ENCODE measurements around the gene RTN1. TPM values are rescaled to one million over a fixed set of nuclear protein-coding genes. Genes with fewer than 3 reads are reported as not detected.
A peak's percentile ranks its signal among the peaks of the same experiment; 100 is the strongest.

RTN1 gene
- total RNA-seq, 1 donor from 2014 or later, result 2.1 TPM

DNA sequence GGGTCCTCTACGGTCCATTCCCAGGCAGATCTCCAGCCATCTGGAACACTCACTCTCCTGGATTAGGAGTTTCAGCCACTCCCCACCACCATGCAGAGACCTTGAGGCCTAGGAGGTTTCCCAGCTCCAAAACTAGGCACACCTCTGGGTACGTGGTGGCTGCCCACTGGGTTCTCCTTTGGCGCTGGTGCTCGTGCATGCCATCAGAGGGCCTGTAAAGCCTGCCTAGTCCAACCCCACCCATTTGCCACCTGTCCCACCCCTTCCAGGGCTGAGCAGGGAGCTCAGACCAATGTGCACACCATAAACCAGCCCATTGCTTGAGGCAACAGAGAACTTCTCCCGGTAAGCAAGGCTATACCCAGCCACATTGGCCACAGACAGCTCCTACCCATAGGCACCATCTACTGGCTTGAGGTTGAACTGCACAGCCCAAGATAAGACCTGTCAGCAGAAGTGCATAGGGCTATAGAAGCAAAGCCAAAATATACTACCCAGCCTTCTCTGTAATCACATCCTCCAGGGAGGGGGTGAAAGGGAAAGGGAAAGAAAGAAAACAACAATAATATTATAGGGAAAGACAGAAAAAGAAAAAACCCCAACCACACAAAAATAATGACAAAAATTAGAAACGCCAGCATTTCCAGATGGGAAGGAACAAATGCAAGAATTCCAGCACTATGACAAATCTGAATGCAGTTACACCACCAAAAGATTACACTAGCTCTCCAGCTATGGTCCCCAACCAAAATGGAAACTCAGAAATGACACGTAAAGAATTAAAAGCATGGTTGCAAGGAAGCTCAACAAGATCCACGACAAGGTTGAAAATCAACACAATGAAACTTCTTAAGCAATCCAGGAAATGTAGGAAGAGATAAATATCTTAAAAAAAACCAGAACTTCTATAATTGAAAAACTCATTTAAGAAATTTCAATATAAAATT, 182.1 kb downstream of the RTN1 start:
- H3K27me3 Mint-ChIP-seq (ENCODE audit: unreplicated experiment), result no peaks in the 10 kb centered on the region
- DNase-seq (ENCODE audit: low spot score), result peak; percentile 59
- H3K36me3 Mint-ChIP-seq (ENCODE audit: low read depth, unreplicated experiment), result peaks cover 5% of the 10 kb centered on the region
- TF ChIP-seq, protein P1, sequence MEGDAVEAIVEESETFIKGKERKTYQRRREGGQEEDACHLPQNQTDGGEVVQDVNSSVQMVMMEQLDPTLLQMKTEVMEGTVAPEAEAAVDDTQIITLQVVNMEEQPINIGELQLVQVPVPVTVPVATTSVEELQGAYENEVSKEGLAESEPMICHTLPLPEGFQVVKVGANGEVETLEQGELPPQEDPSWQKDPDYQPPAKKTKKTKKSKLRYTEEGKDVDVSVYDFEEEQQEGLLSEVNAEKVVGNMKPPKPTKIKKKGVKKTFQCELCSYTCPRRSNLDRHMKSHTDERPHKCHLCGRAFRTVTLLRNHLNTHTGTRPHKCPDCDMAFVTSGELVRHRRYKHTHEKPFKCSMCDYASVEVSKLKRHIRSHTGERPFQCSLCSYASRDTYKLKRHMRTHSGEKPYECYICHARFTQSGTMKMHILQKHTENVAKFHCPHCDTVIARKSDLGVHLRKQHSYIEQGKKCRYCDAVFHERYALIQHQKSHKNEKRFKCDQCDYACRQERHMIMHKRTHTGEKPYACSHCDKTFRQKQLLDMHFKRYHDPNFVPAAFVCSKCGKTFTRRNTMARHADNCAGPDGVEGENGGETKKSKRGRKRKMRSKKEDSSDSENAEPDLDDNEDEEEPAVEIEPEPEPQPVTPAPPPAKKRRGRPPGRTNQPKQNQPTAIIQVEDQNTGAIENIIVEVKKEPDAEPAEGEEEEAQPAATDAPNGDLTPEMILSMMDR (IDR thresholded peaks at IDR 0.05; ENCODE audit: unreplicated experiment), result peak; percentile 53
- no peak overlapping the region for H3K27ac Mint-ChIP-seq (ENCODE audit: unreplicated experiment)
- H3K9me3 Mint-ChIP-seq (ENCODE audit: unreplicated experiment), result no peaks in the 10 kb centered on the region
- H3K4me1 Mint-ChIP-seq (ENCODE audit: unreplicated experiment), result peaks cover 10% of the 10 kb centered on the region
- no peak overlapping the region for H3K4me3 Mint-ChIP-seq (ENCODE audit: unreplicated experiment)

DNA sequence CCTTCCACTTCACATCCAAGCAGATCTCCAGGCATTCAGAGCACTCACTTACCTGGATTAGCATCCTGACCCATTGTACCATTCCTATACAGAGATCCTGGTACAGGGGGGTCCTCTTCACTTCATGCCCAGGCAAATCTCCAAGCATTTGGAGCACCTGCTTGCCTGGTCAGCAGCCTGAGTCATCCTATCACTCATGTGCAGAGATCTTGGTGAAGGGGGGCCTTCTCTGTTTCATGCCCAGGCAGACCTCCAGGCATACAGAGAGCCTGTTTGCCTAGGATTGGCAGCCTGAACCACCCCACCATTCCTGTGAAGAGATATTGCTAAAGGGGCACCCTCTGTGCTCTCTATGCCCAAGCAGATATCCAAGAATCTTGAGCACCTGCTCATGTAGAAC, 182.9 kb downstream of the RTN1 start:
- Mint-ChIP-seq H3K9me3 (ENCODE audit: unreplicated experiment) (no peaks in the 10 kb centered on the region), H3K4me3 (ENCODE audit: unreplicated experiment) (no peak overlapping the region), H3K27me3 (ENCODE audit: unreplicated experiment) (no peaks in the 10 kb centered on the region), H3K36me3 (ENCODE audit: low read depth, unreplicated experiment) (peaks cover 5% of the 10 kb centered on the region), H3K27ac (ENCODE audit: unreplicated experiment) (no peak overlapping the region), H3K4me1 (ENCODE audit: unreplicated experiment) (peaks cover 10% of the 10 kb centered on the region)
- TF ChIP-seq, protein P1 (IDR thresholded peaks at IDR 0.05; ENCODE audit: unreplicated experiment), result no peak
- no peak for DNase-seq (ENCODE audit: low spot score)

DNA sequence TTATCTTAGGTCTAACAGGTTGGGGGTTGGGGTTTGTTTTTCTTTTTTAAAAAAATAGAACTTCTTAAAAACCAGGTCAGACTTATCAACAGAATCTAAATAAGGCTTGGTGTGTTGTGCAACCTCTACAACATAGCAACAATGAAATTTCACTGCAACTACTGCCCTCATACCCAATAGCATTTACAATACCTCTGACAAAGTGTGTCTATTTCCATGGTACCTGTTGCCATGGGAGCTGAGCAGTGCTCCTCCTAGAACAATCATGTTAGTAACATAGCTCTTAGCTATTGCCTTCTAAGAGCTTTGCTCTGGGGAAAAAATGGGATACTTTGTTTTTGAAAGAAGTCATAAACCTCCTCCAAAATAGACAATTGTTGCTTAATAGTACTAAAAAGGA, 190.7 kb downstream of the RTN1 start:
- Mint-ChIP-seq H3K4me1 (ENCODE audit: unreplicated experiment) (no peaks in the 10 kb centered on the region), H3K9me3 (ENCODE audit: unreplicated experiment) (no peaks in the 10 kb centered on the region), H3K36me3 (ENCODE audit: low read depth, unreplicated experiment) (no peaks in the 10 kb centered on the region), H3K4me3 (ENCODE audit: unreplicated experiment) (no peak overlapping the region), H3K27ac (ENCODE audit: unreplicated experiment) (no peak overlapping the region), H3K27me3 (ENCODE audit: unreplicated experiment) (peaks cover 4% of the 10 kb centered on the region)
- no peak for DNase-seq (ENCODE audit: low spot score)
- TF ChIP-seq, protein P1 (IDR thresholded peaks at IDR 0.05; ENCODE audit: unreplicated experiment), result no peak

GRCh38 chr14:59678352-59678751, 192.2 kb downstream of the RTN1 start:
- no peak overlapping the region for H3K4me3 Mint-ChIP-seq (ENCODE audit: unreplicated experiment)
- H3K9me3 Mint-ChIP-seq (ENCODE audit: unreplicated experiment), result no peaks in the 10 kb centered on the region
- DNase-seq (ENCODE audit: low spot score), result no peak
- H3K27me3 Mint-ChIP-seq (ENCODE audit: unreplicated experiment), result peaks cover 4% of the 10 kb centered on the region
- TF ChIP-seq, protein P1 (IDR thresholded peaks at IDR 0.05; ENCODE audit: unreplicated experiment), result no peak
- H3K27ac Mint-ChIP-seq (ENCODE audit: unreplicated experiment), result no peak overlapping the region
- no peaks in the 10 kb centered on the region for H3K4me1 Mint-ChIP-seq (ENCODE audit: unreplicated experiment)
- H3K36me3 Mint-ChIP-seq (ENCODE audit: low read depth, unreplicated experiment), result no peaks in the 10 kb centered on the region

DNA sequence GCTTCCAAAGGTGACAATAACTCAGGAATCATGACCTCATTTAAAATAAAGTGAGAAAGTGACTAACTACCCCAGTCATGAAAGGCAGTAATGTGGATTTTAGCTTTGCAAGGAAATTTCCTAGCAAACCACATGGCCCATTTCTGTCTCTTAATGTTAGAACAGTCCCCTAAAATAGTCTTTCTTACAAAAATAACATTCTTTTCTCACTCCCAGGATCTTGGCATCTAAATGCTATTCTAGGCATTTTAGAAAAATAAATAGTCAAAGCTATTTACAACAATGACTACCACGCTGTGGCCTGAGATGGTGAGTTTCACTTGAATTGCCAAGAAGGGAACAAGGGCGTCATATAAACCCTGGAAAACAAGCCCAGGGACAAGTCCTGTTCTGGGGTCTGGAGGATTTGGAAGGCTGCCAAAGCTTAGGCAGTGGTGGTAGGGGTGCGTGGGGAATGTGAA, 192.8 kb downstream of the RTN1 start:
- H3K4me3 Mint-ChIP-seq (ENCODE audit: unreplicated experiment), result no peak overlapping the region
- H3K27ac Mint-ChIP-seq (ENCODE audit: unreplicated experiment), result no peak overlapping the region
- no peaks in the 10 kb centered on the region for H3K9me3 Mint-ChIP-seq (ENCODE audit: unreplicated experiment)
- H3K27me3 Mint-ChIP-seq (ENCODE audit: unreplicated experiment), result peaks cover 4% of the 10 kb centered on the region
- H3K4me1 Mint-ChIP-seq (ENCODE audit: unreplicated experiment), result no peaks in the 10 kb centered on the region
- no peaks in the 10 kb centered on the region for H3K36me3 Mint-ChIP-seq (ENCODE audit: low read depth, unreplicated experiment)
- DNase-seq (ENCODE audit: low spot score), result no peak
- TF ChIP-seq, protein P1 (IDR thresholded peaks at IDR 0.05; ENCODE audit: unreplicated experiment), result no peak
